ENCODE measurements around the gene SAP30L. TPM values are rescaled to one million over a fixed set of nuclear protein-coding genes. Genes with fewer than 3 reads are reported as not detected.

Gene SAP30L
- total and polyA plus RNA-seq, 2 of the 13 experiments (the other 11 are each of a cell fraction or from before 2014, with no cell fraction given) = 27.9 to 37.2 TPM

GRCh38 chr5:154470947-154471870, 25.4 kb downstream of the SAP30L start:
- H3K27ac ChIP-seq (ENCODE audit: extremely low read length, insufficient read depth, low read length) = no peak overlapping the region
- intact Hi-C loops (cut with micrococcal nuclease; ENCODE audit: unreplicated experiment) = no loop called here

More at GRCh38 chr5:154470947-154471870, 25.4 kb downstream of the SAP30L start:
- no peaks in the 10 kb centered on the region for H3K36me3 ChIP-seq (replicated peaks in 1 of 2; ENCODE audit: control insufficient read depth in 1 of 2, insufficient read depth in 2 of 2, low read length in 2 of 2)
- H3K9me3 ChIP-seq (ENCODE audit: low read length) = no peaks in the 10 kb centered on the region
- H2AFZ ChIP-seq (ENCODE audit: low read length) = no peak overlapping the region
- TF ChIP-seq RORA (CRISPR knock-in tag; IDR thresholded peaks at IDR 0.05) = no peak
- no peak for TF ChIP-seq DPF2 (CRISPR knock-in tag; IDR thresholded peaks at IDR 0.05; ENCODE audit: borderline replicate concordance, low read depth)
- TF ChIP-seq ZNF282 (IDR thresholded peaks at IDR 0.05; ENCODE audit: partially characterized antibody) = no peak
- no peak for TF ChIP-seq GMEB2 (CRISPR knock-in tag; IDR thresholded peaks at IDR 0.05; ENCODE audit: low read depth)
- TF ChIP-seq PRDM10 (CRISPR knock-in tag; IDR thresholded peaks at IDR 0.05; ENCODE audit: low read depth) = no peak
- H3K9ac ChIP-seq (ENCODE audit: insufficient read depth, low read depth, low read length) = no peak overlapping the region
- H3K4me2 ChIP-seq (ENCODE audit: low read depth, low read length) = no peak overlapping the region
- peaks cover 5 to 63% of the 10 kb centered on the region in 2 experiments; a peak in 4 of 5 replicates for H3K27me3 ChIP-seq (ENCODE audit: control insufficient read depth in 1 of 2, insufficient read depth in 2 of 2, low read length in 2 of 2)
- H4K20me1 ChIP-seq (ENCODE audit: insufficient read depth, low read length) = no peaks in the 10 kb centered on the region
- ATAC-seq (no peak), FAIRE-seq (no peak), DNase-seq (ENCODE audit: low spot score) (no peak)
- H3K79me2 ChIP-seq (ENCODE audit: insufficient read depth, low read length) = no peaks in the 10 kb centered on the region
- CTCF ChIA-PET (ENCODE audit: low intra/inter-chr PET ratio, low total read pairs) = no interaction called here
- 10% methylated on average over 11 of the region's 11 CpGs for WGBS (ENCODE audit: low lambda C conversion rate)
- POLR2A ChIA-PET = no interaction called here
- in situ Hi-C loops (cut with HindIII; ENCODE audit: extremely low pct_ligation_motif_present, low pct_unique_long_range_greater_than_20kb) = no loop called here
- no peak overlapping the region for H3K4me3 ChIP-seq (replicated peaks in 1 of 3; ENCODE audit: insufficient read depth in 1 of 3, low read depth in 2 of 3, low read length in 3 of 3)
- BruUV-seq (replicated peaks) = no TSS peak
- peaks cover 41% of the 10 kb centered on the region for H3K4me1 ChIP-seq (ENCODE audit: insufficient read depth, low read length)
